GM18507 (cell line): ENCODE results near the gene ADSL.

Experiments used
- DNase-seq: peaks from one replicate; pipeline ENCODE4 v3.0.0; 2011; ENCODE audit warnings: low read depth; ENCODE audit not compliant: insufficient read length; ENCODE audit errors: extremely low spot score
- FAIRE-seq: peaks from 2 replicates; lab custom pipeline; 2011; peaks lifted over from hg19 to GRCh38; lab: Jason Lieb, UNC

Gene ADSL

DNA sequence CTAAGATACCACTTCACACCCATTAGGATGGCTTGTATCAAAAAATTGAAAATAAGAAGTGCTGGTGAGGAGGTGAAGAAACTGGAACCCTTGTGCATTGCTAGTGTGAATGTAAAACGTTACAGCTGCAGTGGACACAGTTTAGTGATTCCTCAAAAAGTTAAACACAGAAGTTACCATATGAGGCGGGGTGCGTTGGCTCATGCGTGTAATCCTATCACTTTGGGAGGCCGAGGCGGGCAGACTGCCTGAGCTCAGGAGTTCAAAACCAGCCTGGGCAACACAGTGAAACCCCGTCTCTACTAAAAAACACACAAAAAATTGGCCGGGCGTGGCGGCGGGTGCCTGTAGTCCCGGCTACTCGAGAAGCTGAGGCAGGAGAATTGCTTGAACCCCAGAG lies 67.6 kb downstream of the ADSL start:
- DNase-seq = no peak
- peak; percentile 78 for FAIRE-seq

DNA sequence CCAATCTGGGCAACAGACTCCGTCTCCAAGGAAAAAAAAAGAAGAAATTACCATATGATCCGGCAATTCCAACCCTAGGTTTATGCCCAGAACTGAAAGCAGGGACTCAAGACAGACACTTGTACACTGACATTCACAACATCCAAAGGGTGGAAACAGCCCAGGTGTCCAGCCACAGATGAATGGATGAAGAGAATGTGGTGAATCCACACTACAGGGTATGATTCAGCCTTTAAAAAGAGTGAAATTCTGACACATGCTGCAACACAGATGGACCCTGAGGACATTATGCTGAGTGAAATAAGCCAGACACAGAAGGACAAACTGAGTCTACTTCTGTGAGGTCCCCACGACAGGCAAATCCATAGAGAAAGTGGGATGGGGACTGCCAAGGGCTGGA lies 68.0 kb downstream of the ADSL start:
- no peak for FAIRE-seq
- DNase-seq = no peak

DNA sequence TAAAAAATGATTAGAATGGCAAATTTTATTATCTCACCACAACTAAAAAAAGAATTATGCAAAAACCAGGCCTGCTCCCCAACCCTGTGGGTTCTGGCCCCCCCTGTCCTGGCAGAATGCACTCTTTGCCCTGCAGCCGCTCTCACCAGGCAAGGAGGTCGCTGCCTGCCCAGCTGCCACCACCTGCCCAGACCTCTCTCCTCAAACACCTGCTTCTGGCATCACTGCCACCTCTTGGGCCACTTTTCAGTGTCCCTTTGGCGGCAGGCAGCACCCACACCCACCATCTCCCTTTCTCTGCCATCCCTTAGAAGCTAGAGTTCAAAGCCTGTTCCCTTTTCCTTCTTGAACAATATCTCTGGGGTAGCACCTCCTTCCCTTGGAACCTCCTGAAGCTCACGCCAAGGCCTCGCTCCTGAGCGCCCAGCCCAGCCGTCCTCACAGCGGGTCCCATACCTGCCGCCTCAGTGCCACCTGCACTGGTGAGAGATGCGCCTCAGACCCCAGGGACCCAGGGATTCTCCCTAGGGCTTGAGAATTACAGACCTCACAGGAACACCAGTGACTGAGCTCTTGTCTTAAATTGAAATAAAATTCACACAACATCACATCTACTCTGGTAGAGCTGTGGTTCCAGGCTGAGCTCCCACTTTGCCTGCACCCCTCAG lies 68.7 kb downstream of the ADSL start:
- FAIRE-seq (peak; percentile 90), DNase-seq (no peak)

DNA sequence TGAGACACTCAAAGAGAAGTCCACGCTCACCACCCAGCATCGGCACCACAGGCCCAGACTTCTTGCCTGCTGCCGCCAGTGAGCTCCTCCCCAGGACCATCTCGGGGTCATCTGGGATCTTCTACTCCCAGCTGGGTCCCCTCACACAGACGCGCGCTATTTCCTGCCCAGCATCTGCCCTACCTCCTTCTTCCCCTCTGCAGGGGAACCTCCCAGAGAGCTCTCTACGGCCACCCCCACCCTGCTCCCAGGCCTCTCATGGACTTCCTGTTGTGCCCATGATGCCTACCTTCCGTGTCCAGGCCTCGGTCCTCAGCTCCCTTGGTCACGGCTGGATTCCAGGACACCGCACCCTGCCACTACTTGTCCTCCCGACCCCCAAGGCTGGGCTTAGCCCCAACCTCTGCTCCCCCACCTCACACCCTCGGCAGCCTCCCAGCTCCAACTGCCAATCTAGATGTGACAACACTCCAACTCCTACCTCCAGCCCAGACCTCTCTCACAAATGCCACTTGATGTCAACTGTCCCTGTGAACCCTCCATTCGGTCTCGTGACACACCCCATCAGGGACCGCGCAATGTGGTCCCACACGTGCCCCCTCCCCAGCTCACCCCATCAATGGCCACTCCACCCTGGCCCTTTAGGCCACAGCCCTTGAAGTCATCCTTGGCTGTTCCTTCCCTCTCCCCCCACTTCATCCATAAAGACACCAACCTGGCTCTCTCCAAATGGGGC lies 69.4 kb downstream of the ADSL start:
- DNase-seq (no peak), FAIRE-seq (peak; percentile 77)

DNA sequence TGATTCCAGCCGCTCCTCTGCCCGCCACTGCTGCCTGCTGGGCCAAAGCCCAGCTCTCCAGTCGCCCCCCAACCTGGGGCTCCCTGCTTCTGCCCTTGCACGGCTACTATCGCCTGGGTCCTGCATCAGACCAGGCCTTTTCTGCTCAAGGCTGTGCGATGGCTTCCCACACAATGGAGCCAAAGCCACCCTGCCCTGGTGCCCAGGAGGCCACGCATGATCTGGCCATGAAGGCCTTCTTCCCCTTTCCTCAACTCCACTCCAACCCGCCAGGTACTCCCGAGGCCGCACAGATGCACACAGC lies 69.9 kb downstream of the ADSL start:
- DNase-seq (no peak), FAIRE-seq (no peak)

DNA sequence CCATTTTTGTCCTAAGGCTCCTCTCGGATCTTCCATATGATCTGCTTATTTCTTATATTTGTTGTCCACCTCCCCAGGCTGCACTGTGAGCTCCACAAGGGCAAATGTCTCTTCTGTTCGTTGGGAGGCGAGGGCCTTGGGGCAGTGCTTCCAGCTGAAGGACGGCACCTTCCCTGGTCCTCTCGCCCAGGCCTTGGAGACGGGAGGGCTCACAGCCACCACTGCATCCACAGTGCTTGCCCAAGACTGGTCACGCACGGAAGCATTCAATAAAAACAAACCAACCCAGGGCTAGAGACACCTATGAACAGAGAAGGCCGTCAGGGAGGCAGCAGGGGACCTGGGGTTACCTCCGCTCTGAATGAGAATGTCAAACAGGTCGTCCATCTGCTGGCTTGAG lies 70.3 kb downstream of the ADSL start:
- DNase-seq = no peak
- FAIRE-seq = no peak

DNA sequence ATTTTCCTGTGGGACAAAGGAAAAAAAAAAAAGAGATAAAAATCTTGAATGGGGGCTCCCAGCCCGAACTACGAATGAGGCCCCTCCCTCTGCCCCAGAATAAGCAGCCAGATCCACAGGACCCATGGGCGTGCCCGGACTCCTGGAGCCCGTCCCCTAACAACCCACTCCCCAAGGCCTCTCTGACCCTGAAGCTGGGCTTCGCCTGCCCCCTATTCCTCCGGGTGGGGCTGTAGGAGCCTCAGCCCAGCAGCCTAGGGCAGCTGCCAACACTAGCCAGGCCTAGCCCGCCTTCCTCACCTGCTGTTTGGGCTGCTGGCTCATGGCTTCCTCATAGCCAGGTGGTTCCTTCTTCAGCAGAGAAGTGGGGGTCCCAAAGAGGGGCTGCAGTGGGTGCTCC lies 70.7 kb downstream of the ADSL start:
- DNase-seq (no peak), FAIRE-seq (no peak)

DNA sequence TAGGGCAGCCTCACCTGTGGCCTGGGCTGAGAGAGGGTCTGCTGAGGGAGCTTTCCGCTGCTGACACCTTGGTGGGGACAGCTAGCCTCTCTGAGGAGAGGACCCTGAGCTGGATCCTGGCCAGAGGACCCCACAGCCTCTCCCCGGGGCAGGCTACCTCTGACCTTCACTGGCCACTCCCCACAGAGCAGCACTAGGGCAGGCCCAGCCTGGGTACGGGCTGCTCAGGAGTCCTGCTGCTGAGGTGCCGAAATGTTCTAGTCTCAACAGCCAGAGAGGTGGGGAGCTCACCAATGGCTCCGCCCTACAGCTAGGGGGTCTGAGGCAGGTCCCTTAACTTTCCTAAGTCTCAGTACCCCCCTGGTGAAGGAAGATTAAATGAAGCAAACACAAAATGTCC lies 71.6 kb downstream of the ADSL start:
- DNase-seq (no peak), FAIRE-seq (no peak)

DNA sequence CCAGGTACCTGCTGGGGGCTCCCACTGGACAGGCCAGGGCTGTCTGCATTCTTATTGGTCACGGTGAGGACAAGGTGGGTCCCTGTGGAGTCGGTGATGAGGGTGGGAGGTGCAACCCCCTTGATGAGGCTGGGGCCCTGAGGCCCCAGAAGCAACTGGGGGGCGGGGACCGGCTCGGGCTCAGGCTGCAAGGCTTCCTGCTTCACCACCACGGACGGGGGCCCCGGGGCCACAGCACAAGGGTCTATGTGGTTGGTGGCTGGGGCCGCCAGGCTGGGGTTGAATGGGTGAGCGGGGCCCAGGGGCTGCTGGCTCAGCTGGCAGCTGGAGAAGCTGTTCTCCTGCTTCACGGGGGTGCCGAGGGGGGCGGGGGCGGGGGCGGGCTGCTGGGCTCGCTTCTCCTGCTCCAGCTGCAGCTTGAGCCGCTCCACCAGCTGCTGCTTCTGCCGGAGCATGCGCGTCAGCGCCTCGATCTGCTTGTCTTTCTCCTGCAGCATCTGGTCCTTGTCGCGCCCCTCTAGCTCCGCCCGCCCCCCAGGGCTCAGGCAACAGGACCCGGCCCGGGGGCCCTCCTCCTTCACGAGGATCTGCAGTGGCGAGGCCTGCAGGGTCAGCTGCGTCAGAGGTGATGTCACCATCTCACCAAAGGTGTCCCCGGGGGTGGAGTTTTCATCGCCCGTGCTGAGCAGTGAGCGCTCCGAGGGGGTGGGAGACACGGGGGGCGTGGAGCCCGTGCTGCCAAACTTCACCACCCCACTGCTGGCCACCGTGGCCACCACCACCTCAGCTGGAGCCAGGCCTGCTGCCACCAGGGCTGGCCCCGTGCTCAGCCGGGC lies 72.3 kb downstream of the ADSL start:
- FAIRE-seq = no peak

DNA sequence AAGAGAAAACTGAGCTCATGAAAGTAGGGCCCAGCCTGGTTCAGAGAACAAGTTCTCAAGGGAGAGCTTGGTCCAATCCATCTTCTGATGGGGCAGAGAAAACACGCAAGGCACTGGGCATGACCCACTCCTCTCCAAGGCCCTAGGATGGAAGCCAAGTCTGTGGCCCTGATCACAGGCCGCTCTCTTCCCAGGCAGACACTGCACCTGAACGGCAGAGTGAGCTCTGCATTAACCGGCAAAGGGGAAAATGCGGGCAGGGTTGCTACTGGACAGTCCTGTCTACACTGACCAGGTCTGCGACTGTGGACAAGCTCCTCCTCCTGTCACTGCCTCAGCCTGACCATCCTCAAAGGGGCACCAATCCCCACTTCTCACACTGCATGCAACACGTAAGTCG lies 73.4 kb downstream of the ADSL start:
- DNase-seq (no peak), FAIRE-seq (no peak)

More for the DNA sequence above, 72.3 kb downstream of the ADSL start:
- DNase-seq = no peak

DNA sequence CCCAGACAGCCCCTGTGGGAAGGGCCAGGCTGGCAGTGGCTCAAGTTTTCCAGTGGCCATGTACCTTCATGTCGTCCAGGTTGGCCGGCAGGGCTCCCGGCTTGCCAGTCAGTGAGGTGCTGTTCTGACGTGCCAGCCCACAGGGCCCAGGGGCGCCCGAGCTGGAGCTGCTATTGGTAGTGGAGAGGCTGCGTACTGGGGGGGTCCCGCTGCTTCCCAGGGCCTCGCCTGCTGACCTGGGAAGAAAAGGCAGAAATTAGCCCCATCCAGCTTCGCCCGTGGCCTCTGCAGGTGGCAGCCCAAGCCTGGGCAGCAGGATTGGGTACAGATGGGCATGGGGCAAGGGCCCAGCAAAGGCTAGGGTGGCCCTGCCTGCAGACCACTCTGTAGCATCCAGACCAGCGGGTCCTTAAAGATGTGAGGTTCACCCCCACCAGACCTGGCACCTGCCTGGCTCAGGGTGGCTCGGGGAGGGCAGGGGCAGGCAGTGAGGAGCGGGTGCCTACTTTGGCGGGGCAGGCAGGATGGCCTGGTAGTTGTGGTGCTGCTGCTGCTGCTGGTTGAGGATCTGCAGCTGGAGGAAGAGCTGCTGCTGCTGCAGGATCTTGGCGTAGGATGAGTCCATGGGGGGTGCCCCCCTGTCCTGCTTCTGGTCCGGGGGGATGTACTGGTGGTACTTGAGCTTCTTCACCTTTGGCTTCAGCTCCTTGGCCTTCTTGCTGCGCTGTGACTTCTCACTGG lies 74.2 kb downstream of the ADSL start:
- DNase-seq (no peak), FAIRE-seq (no peak)

DNA sequence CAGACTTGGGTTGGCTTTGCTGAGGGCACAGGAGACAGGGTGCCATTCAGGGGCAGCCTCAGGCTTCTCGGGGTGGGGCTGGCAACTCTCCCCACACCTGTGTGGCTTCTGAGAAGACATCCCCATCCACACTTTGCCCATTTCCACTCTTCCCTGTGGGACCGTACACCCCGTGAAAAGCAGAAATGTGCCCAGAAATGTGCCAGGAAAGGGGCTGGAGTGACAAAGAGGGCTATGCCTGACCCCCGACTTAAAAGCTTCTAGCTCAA lies 74.7 kb downstream of the ADSL start:
- no peak for DNase-seq
- no peak for FAIRE-seq

DNA sequence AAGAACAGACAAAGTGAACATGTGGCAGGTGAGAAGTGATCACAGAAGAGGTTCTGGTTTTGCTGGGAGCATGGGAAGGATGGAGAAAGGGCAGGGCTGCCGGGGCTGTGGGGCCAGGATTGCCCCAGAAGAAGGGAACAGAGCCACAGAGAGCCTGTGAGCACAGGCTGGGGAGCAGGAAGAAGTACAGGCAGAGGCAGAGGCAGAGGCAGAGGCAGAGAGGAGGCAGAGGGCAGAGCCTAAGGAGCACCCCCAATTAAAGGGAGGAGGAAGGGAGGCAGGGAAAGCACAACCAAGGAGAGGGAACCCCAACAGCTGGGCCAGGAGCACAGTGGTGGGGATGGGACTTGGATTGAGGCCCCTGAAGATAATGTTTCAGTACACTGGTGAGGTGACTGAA lies 75.6 kb downstream of the ADSL start:
- FAIRE-seq = no peak
- DNase-seq = no peak

DNA sequence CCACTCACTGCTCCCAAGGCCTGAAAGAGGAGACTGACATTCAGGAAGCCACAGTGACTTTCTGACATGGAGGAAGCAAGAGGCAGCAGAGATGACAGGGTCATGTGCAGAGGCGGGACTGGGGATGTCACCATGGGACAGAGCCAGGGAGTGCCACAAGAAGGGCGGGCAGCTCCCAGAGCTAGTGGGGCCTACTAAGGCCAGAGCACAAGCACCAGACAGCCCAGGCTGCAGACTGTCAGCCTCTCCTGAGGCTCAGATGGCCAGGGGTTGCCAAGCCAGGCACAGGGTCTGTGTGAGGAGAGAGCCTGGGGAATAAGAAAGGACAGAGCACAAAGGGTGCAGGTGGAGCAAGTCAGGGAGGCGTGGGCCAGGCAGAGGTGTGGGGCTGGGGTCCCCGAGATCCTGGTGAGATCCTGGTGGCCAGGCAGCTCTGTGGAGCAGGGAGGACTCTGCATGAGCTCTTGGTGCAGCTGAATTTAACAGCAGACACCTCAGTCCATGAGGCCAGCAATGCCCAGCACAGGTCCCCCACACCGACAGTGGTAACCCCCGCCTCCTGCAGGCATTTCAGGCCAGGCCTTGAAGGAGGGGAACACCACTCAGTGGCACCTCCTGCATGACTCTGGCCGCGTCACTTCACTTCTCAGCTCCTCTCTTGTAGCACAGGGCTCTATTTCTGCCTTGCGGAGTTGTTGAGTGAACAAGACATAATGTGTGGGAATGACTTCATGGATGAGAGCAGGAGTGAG lies 76.4 kb downstream of the ADSL start:
- FAIRE-seq = no peak

DNA sequence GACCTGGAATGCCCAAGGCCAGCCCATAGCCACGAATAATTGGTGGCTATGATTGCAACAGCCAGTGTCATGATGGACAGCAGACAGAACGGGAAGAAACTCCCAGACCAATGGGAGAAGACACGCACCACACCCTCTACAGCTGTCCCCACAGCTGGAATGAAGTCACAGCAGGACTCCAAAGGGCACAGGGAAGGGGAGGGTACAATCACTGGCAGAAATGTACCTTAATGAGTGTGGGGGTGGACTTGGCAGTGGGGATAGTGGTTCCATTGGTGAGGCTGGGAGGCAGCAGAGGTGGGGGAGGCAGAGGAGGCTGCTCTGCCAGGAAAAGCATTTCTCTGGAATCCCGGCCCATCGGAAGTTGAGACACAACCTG lies 77.0 kb downstream of the ADSL start:
- FAIRE-seq (no peak), DNase-seq (no peak)

More for the DNA sequence above, 76.4 kb downstream of the ADSL start:
- no peak for DNase-seq

DNA sequence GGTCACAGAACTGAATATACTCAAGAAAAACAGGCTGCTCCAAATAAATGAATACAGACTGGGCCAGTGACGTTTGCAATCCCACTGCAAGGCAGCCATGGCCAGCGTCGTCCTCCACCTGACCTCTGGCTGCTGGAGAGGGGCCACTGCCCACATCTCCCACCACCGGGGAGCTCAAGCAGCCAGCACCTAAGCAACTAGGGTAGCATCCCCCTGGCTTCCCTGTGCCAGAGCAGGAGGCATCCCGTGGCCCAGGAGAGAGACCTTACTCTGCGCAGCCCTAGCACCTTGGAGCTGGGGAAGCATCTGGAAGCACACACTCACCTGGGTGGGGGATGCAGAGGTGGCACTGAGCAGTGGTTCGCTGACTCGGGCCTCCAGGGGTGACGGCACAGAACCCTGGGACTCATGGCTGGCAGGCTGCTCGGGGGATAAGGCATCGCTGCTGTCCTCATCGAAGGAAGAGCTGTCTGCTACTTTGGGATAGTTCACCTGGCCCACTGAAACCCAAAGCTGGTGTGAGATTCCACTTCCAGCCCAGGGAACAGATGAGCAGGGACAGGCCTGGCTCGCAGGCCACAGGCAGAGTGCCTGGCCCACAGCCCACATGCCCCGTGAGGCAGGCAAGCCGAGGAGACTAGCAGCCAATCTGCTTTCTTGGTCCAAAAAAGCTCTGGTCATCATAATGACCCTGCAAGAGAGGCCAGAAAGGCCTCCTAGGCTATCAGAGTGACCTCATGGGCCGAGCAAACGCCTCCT lies 77.8 kb downstream of the ADSL start:
- no peak for FAIRE-seq

DNA sequence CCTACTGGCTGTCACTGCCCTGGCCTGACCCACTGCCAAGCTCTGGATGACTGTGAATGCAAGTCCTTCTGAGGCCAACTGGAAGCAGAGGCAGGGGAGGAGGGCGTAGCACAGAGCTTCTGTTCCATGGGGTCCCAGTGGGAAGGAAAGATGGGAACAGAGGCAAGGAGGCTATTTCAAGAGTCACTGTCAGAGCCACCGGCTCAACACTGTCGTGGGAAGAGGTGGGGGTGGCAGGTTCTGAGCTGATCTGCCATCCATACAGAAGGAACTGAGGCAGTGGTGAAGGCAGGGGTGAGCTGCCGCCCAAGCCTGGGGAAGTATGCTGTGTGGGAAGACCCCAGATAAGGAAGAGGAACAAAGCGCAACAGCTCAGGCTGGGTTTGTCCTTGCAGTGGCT lies 78.8 kb downstream of the ADSL start:
- DNase-seq (no peak), FAIRE-seq (no peak)

More for the DNA sequence above, 77.8 kb downstream of the ADSL start:
- no peak for DNase-seq

DNA sequence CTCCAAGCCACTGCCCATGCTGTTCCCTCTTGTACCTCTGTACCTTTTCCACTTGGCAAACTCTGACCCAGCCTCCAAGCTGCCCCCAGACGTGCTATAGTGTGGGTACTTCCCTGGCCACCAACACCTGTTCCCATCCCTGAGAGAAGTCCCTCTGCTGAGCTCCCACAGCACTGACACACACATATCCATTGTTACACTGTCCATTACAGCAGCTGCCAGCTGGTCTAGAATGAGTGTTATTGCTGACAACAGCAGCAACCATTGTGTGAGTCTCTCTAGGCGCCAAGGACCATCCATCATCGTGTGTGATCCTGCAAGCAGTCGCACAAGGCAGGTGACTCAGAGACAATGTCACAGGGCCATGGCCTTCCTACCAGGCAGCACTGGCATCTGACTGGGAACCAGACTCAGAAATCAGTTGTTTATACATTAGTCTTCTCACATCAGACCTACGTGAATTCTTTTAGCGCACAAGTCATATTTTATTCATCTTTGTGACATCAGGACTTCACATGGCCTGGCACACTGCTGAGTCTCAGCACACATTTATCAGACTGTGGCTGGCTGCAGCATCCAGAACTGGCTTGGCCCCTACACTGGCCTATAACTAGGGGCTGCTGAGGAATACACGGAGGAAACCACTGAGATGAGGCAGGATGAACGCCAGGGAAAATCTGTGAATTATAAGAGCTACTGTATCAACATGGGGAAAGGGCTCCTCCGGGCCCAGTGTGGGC lies 80.5 kb downstream of the ADSL start:
- FAIRE-seq (no peak), DNase-seq (no peak)
